Ectodermal cell (in vitro differentiated cells): ENCODE data around the gene MLLT10.

Source experiments
- H3K27ac ChIP-seq: 2 replicates; pipeline ENCODE4 v1.7.0; 2013; ENCODE audit warnings: mild to moderate bottlenecking, low read depth, low read length; ENCODE audit not compliant: insufficient read depth, poor library complexity, severe bottlenecking
- H3K27me3 ChIP-seq: 2 replicates; pipeline ENCODE4 v1.7.0; 2013; ENCODE audit warnings: mild to moderate bottlenecking, low read length; ENCODE audit not compliant: insufficient read depth, control insufficient read depth, poor library complexity, severe bottlenecking
- H3K36me3 ChIP-seq: one replicate; pipeline ENCODE4 v1.7.0; 2013; ENCODE audit warnings: low read length; ENCODE audit not compliant: control insufficient read depth, insufficient read depth
- H3K4me1 ChIP-seq: one replicate; pipeline ENCODE4 v1.7.0; 2013; ENCODE audit warnings: low read length; ENCODE audit not compliant: control insufficient read depth, insufficient read depth
- H3K4me3 ChIP-seq: 2 replicates; pipeline ENCODE4 v1.7.0; 2013; ENCODE audit warnings: low read depth, low read length, control low read depth; ENCODE audit not compliant: insufficient read depth
- H3K9me3 ChIP-seq: 2 replicates; pipeline ENCODE4 v1.7.0; 2013; ENCODE audit warnings: mild to moderate bottlenecking, low read length, moderate library complexity; ENCODE audit not compliant: control insufficient read depth
- WGBS, 2 experiments: methylation state at CpG; one replicate each; pipeline ENCODE4 v1.1.7; 2013; ENCODE audit warnings: missing lambda C conversion rate in 2 of 2; 5-methylcytosine and 5-hydroxymethylcytosine counted together

Gene MLLT10

GRCh38 chr10:21517134-21518031 lies 16.6 kb upstream of the MLLT10 start:
- Histone ChIP-seq H3K4me1 (peaks cover 16% of the 10 kb centered on the region), H3K36me3 (peaks cover 41% of the 10 kb centered on the region), H3K9me3 (no peaks in the 10 kb centered on the region), H3K27ac (peak overlapping the region; percentile 93), H3K27me3 (no peaks in the 10 kb centered on the region), H3K4me3 (peak overlapping the region; percentile 80)
- 0% methylated on average over 73 of the region's 73 CpGs for WGBS, 2 experiments

GRCh38 chr10:21518149-21518640 lies 15.8 kb upstream of the MLLT10 start:
- H3K4me1 ChIP-seq: peaks cover 24% of the 10 kb centered on the region
- WGBS, 2 experiments: 0% methylated on average over 12 to 13 of the region's 13 CpGs
- H3K27me3 ChIP-seq: no peaks in the 10 kb centered on the region
- H3K36me3 ChIP-seq: peaks cover 33% of the 10 kb centered on the region
- no peaks in the 10 kb centered on the region for H3K9me3 ChIP-seq
- H3K4me3 ChIP-seq: peak overlapping the region; percentile 80
- H3K27ac ChIP-seq: peak overlapping the region; percentile 93

GRCh38 chr10:21518641-21519396 lies 15.2 kb upstream of the MLLT10 start:
- H3K27ac ChIP-seq: peak overlapping the region; percentile 93
- H3K36me3 ChIP-seq: peaks cover 26% of the 10 kb centered on the region
- WGBS, 2 experiments: 0 to 2% methylated on average over 13 to 16 of the region's 16 CpGs
- no peaks in the 10 kb centered on the region for H3K9me3 ChIP-seq
- H3K4me3 ChIP-seq: peak overlapping the region; percentile 80
- H3K27me3 ChIP-seq: no peaks in the 10 kb centered on the region
- peaks cover 31% of the 10 kb centered on the region for H3K4me1 ChIP-seq

GRCh38 chr10:21519397-21519933 lies 14.6 kb upstream of the MLLT10 start:
- peak overlapping the region; percentile 93 for H3K27ac ChIP-seq
- no peaks in the 10 kb centered on the region for H3K9me3 ChIP-seq
- H3K27me3 ChIP-seq: no peaks in the 10 kb centered on the region
- peaks cover 21% of the 10 kb centered on the region for H3K36me3 ChIP-seq
- peaks cover 32% of the 10 kb centered on the region for H3K4me1 ChIP-seq
- 12 to 13% methylated on average over 10 to 11 of the region's 11 CpGs for WGBS, 2 experiments
- H3K4me3 ChIP-seq: peak overlapping the region; percentile 80

GRCh38 chr10:21519941-21520436 lies 14.0 kb upstream of the MLLT10 start:
- H3K9me3 ChIP-seq: no peaks in the 10 kb centered on the region
- peak overlapping the region; percentile 93 for H3K27ac ChIP-seq
- H3K4me1 ChIP-seq: peaks cover 32% of the 10 kb centered on the region
- H3K27me3 ChIP-seq: no peaks in the 10 kb centered on the region
- H3K4me3 ChIP-seq: peak overlapping the region; percentile 80
- H3K36me3 ChIP-seq: peaks cover 16% of the 10 kb centered on the region
- 6 to 7% methylated on average over 11 to 12 of the region's 12 CpGs for WGBS, 2 experiments

GRCh38 chr10:21520509-21520908 lies 13.5 kb upstream of the MLLT10 start:
- H3K9me3 ChIP-seq: no peaks in the 10 kb centered on the region
- H3K27me3 ChIP-seq: no peaks in the 10 kb centered on the region
- no peak overlapping the region for H3K4me3 ChIP-seq
- H3K4me1 ChIP-seq: peaks cover 32% of the 10 kb centered on the region
- peaks cover 11% of the 10 kb centered on the region for H3K36me3 ChIP-seq
- H3K27ac ChIP-seq: no peak overlapping the region

- H3K4me1 ChIP-seq: peaks cover 32% of the 10 kb centered on the region
- H3K27ac ChIP-seq: no peak overlapping the region
These were observed 13.1 kb upstream of the MLLT10 start for GRCh38 chr10:21520949-21521348.

GRCh38 chr10:21521751-21522533 lies 12.1 kb upstream of the MLLT10 start:
- Histone ChIP-seq H3K9me3 (no peaks in the 10 kb centered on the region), H3K36me3 (no peaks in the 10 kb centered on the region), H3K4me1 (peaks cover 32% of the 10 kb centered on the region), H3K27me3 (no peaks in the 10 kb centered on the region), H3K27ac (peak overlapping the region; percentile 99), H3K4me3 (no peak overlapping the region)
- 38 to 66% methylated on average over 2 of the region's 4 CpGs for whole genome bisulfite sequencing, 2 experiments

More at GRCh38 chr10:21520949-21521348, 13.1 kb upstream of the MLLT10 start:
- WGBS, 2 experiments: 45 to 47% methylated on average over 7 of the region's 8 CpGs
- Histone ChIP-seq H3K36me3 (peaks cover 6% of the 10 kb centered on the region), H3K27me3 (no peaks in the 10 kb centered on the region), H3K9me3 (no peaks in the 10 kb centered on the region), H3K4me3 (no peak overlapping the region)

GRCh38 chr10:21522631-21523406 lies 11.2 kb upstream of the MLLT10 start:
- Histone ChIP-seq H3K4me1 (peaks cover 32% of the 10 kb centered on the region), H3K27me3 (no peaks in the 10 kb centered on the region), H3K4me3 (peak overlapping the region; percentile 1), H3K36me3 (no peaks in the 10 kb centered on the region), H3K9me3 (no peaks in the 10 kb centered on the region), H3K27ac (peak overlapping the region; percentile 99)
- 6 to 35% methylated on average over 1 of the region's 1 CpG for WGBS, 2 experiments
